HG02759 (cell line): ENCODE data around the gene LRRC32.

Experiments
- ATAC-seq: cut with Tn5 transposase; IDR thresholded peaks from one replicate; pipeline ENCODE4 v1.9.1; 2021; ENCODE audit warnings: mild to moderate bottlenecking, moderate library complexity; ENCODE audit not compliant: unreplicated experiment

Gene LRRC32

DNA sequence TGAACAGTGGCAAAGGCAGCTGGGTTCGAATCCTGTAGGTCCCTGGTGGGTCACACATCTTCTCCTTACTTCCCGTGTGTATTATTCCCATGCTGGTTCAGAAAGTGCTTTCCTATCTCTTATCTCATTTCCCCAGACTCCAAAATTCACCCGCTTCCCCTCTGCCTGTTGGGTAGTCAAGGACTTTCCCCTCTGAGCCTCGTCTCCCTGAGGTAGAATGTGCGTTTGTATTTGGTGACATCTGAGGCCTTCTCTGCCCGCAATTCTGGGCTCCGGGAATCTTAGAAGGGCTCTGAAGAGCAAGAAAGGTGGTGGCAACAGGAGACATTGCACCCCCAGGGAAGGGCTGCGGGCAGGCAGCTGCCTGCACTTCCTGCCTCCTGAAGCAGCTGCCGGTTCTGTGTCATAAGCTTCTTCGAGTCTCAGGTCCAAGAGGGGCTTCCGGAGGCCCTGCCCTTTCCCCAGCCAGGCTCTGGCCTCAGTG lies 5.9 kb downstream of the LRRC32 start:
- peak; percentile 45 for ATAC-seq

DNA sequence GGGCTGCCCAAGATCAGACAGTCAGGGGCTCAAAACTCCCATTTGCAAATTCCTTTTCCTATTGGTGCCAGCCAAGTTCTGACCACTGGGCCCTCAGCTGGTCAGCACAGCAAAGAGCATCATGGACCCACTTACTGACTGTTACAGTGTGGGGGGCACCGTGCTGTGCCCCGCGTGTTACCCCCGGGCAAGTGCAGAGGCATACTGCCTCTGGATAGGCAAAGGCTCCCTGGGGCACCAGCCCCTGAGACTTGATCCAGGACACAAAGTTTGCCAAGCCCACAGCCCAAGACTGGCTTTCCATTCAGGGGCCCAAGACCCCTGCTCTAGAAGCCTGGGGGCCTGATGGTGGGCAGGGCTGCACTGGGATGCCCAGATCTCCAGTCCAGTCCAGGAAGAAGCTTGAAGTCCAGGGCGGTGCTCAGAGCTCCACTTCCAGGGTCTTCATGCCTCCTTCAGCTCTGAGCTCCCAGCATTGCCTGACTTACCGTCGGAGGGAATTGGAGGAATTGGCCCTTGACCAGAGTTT lies 6.6 kb downstream of the LRRC32 start:
- no peak for ATAC-seq

- no peak for ATAC-seq
Measured at GRCh38 chr11:76663486-76663810, 7.1 kb downstream of the LRRC32 start.

GRCh38 chr11:76662656-76663485 lies 7.7 kb downstream of the LRRC32 start:
- no peak for ATAC-seq

DNA sequence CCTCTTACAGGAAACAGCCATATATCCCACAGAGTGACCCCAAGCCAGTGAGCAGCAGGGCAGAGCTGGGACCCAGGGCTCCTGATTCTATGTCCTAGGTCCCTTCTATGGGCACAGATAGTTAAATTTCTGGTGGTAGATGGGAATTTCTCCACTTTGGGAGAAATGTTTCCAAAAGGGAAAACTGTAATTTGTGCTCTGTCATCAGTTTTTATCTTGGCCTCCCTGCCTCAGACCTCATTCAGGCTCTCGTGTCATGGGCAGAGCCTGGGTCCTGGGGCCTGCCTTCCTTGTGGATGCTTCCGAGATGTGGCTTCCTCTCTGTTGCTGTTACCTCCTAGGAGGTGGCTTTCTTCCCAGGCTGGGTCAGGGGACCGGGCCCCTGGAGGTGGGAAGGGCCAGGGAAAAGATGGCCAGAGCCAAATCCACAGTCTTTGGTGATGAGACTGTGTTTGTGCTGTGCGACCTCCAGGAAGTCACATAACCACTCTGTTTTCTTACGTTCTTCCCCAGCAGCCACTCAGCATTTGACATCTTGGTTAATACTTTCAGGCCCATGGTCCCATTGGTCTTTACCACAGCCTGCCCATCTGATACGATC lies 8.6 kb downstream of the LRRC32 start:
- ATAC-seq: no peak

GRCh38 chr11:76661306-76661751 lies 9.2 kb downstream of the LRRC32 start:
- ATAC-seq: no peak

DNA sequence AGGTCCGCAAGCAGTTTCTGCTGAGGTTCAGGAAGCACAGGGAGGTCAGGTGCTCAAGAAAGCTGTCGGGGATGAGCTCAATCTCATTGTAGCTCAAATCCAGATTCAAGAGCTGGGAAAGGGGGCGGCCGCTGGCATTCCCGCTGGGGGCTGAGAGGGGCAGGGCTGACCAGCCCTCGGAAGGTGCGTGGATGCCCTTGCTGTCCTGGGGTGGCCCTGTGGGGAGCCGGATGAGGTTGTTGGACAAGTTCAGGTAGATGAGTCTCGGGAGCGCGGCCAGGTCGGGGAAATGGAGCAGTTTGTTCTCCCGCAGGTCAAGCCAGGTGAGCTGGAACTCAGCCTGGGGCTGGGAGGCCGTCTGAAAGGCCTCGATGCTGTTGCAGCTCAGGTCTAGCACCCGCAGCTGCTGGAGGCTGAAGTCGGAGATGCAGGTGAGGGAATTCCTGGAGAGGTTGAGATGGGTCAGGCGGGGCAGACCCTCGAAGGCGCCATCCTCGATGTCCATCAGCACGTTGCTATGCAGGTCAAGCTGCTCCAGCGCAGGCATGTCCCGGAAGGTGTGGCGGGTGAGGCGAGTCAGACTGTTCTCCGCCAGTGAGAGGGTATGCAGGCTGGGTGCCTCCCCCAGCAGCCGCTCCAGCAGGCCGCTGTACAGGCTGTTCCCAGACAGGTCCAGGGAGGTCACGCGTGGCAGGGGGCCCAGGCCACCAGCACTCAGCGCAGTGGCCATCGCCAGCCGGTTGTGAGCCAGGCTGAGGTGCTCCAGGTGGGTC lies 9.8 kb downstream of the LRRC32 start:
- ATAC-seq: no peak

DNA sequence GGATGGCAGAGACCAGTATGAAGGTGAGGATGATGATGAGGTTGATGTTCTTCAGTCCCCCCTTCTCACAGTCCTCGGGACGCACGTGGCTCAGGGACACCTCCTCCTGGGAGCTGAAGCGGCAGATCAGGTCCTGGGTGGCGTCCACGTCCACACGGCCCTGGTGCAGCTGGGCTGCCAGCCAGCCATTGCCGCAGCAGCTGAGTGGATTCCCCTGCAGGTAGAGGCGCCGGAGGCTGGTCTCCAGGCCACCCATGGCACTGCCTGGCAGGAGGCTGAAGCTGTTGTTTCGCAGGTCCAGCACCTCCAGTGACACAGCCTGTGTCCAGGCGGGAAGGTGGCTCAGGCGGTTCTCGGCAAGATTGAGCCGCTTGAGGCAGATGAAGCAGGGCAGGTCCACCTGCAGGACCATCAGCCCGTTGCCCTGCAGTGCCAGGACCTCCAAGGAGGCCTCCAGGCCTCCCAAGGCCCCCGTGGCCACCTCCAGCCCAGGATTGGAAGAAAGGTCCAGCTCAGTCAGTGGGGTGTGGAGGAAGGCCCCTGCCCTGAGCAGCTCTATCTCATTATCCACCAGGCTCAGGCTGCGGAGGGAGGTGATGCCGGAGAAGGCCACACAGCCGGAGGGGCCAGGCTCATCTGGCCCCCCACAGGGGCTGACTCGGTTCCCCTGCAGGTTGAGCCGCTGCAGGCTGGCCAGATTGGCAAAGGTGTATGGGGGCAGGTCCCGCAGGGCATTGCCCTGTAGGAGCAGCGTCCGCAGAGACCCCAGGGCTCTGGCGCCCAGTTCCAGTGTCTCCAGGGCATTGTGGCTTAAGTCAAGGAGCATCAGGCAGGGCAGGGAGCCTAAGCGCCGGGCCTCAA lies 10.6 kb downstream of the LRRC32 start:
- ATAC-seq: no peak

DNA sequence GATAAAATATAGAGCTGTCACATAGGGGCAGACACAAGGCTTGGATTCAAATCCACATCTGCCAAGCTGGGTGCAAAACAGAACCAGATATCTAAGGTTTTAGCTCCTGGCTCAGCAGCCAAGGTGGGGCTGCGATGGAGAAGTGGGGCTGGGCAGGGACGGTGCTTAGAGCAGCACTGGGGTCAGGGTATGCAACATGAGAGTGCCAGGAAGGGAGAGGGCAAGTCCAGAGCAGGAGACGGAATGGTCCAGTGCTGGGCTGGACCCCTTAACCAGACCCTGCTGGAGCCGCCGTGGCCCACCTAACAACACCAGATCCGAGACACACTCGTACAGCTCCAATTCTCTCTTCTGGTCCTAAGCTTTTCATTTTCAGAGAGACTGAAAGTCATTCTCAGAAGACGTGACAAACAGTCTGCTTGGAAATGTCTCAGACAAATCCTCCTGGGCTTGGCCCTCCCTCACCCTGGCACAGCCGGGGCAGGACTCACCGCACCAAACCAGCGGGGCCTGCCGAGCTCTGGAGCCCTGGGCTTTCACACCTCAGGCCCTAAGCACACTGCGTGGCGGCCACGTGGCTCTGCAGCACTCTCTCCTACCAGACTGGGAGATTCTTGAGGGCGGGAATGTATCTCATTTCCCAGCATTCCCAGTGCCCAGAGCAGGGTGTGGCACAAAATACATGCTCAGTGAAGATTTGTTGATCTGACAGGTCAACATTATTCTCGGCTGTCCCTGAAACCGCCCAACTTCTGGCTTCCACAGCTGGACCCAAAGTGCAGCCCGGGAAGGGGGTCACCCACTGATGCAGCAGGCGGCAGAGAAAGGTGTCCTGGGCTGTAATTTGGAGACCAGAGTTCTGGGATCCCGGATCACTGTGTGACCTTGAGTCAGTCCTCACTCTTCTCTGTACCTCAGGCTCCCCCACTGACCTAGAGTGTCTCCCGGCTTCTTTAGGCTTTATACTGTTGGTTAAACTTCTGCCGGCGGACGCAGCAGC lies 11.6 kb downstream of the LRRC32 start:
- ATAC-seq: no peak

GRCh38 chr11:76658231-76658630 lies 12.3 kb downstream of the LRRC32 start:
- ATAC-seq: no peak

GRCh38 chr11:76657187-76658170 lies 13.1 kb downstream of the LRRC32 start:
- no peak for ATAC-seq

- ATAC-seq: no peak
Measured at GRCh38 chr11:76656571-76657081, 13.9 kb downstream of the LRRC32 start.

DNA sequence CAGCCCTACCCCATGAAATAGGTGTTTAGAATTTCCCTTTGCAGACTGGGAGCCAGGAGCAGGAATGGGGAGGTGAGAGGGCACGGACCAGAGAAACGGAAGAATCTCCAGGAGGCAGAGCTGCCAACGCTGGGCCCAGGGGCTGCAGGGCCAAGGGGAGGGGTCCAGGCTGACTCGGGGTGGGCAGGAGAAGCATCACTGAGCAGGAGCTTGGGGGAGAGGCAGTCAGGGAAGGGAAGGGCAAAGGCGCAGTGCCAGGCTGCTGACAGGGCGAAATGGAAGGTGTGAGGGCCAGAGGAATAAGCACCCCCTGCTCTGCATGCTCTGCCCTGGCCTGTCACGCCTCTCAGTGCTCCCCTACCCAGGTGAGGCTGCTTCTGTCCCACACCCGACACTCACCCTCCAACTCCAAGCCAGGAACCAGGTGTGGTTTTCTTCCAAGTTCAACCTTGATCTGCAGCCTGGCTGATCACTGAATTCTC lies 14.5 kb downstream of the LRRC32 start:
- no peak for ATAC-seq

DNA sequence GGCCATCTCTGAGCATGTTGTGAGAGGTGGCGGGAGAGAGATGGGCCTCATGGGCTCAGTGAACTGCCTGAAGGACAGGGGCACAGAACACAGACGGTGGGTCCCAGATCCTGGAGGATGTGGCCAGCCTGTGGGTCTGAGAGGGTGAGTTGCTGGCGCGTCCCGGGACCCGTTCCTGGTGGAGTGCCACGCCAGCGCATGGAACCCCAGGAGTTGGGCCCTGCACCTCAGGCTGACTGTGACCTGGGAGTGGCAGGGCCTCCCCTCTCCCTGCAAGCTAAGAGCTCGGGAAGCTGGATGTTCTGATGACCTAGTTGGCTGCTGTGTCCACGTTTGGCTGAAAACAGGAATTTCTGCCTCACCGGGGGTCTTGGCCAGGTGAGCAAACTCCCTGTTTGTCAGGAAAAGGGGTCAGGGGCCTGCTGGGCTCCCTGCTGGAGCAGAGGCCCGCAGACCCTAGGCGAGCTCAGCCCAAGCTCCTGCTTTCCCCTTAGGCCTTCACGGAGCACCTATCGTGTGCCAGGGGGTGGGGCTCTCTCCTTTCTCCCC lies 15.0 kb downstream of the LRRC32 start:
- no peak for ATAC-seq

GRCh38 chr11:76654980-76655379 lies 15.6 kb downstream of the LRRC32 start:
- ATAC-seq: no peak

GRCh38 chr11:76654298-76654851 lies 16.2 kb downstream of the LRRC32 start:
- ATAC-seq: no peak

- ATAC-seq: no peak
Measured at GRCh38 chr11:76653674-76654284, 16.8 kb downstream of the LRRC32 start.
